ENCODE results near the gene CATSPERD.
A peak's percentile ranks its signal among the peaks of the same experiment; 100 is the strongest.

DNA sequence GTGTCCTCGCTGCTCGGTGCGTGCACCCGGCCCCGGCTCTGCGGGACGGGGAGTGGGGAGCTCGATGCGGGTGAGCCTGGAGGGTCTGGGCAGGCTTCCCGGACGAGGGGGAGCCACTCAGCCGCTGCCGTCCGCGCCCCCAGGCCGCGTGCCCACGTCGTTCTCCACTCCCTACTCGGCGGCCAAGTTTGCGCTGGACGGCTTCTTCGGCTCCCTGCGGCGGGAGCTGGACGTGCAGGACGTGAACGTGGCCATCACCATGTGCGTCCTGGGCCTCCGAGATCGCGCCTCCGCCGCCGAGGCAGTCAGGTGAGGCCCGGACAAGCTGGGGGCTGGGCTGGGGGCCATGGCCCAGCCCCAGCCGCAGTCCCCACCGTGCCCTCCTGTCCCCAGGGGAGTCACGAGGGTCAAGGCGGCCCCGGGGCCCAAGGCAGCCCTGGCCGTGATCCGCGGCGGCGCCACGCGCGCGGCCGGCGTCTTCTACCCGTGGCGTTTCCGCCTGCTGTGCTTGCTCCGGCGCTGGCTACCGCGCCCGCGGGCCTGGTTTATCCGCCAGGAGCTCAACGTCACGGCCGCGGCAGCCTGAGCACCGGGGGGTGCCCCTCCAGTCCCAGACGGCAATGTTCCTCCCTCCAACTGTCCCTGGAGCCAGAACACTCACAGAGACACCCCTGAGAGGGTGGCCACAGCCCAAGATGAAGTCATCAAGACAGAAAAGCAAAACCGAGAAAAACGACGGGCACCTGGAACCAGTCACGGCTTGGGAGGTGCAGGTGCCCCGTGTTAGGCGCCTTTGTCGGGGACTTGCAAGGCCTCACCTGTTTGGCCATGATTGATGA, 32.9 kb upstream of the CATSPERD start:
- TF ChIP-seq, protein P1, sequence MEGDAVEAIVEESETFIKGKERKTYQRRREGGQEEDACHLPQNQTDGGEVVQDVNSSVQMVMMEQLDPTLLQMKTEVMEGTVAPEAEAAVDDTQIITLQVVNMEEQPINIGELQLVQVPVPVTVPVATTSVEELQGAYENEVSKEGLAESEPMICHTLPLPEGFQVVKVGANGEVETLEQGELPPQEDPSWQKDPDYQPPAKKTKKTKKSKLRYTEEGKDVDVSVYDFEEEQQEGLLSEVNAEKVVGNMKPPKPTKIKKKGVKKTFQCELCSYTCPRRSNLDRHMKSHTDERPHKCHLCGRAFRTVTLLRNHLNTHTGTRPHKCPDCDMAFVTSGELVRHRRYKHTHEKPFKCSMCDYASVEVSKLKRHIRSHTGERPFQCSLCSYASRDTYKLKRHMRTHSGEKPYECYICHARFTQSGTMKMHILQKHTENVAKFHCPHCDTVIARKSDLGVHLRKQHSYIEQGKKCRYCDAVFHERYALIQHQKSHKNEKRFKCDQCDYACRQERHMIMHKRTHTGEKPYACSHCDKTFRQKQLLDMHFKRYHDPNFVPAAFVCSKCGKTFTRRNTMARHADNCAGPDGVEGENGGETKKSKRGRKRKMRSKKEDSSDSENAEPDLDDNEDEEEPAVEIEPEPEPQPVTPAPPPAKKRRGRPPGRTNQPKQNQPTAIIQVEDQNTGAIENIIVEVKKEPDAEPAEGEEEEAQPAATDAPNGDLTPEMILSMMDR (IDR thresholded peaks at IDR 0.05): no peak; the same call in none of the 2 replicates
- TF ChIP-seq NR2C2 (CRISPR knock-in tag; IDR thresholded peaks at IDR 0.05) (no peak), TCF7 (CRISPR knock-in tag; IDR thresholded peaks at IDR 0.05; ENCODE audit: low read depth) (no peak), JUN (CRISPR knock-in tag; IDR thresholded peaks at IDR 0.05) (no peak), SMAD3 (CRISPR knock-in tag; IDR thresholded peaks at IDR 0.05; ENCODE audit: borderline replicate concordance) (no peak), CREB1 (CRISPR knock-in tag; IDR thresholded peaks at IDR 0.05) (0 out of 2 replicates have a peak, but pooled peaks have one; percentile 24), MXD4 (CRISPR knock-in tag; IDR thresholded peaks at IDR 0.05; ENCODE audit: borderline replicate concordance) (no peak), SMAD4 (CRISPR knock-in tag; IDR thresholded peaks at IDR 0.05) (no peak), ZNF121 (CRISPR knock-in tag; IDR thresholded peaks at IDR 0.05) (no peak)
- TF ChIP-seq, protein P2, sequence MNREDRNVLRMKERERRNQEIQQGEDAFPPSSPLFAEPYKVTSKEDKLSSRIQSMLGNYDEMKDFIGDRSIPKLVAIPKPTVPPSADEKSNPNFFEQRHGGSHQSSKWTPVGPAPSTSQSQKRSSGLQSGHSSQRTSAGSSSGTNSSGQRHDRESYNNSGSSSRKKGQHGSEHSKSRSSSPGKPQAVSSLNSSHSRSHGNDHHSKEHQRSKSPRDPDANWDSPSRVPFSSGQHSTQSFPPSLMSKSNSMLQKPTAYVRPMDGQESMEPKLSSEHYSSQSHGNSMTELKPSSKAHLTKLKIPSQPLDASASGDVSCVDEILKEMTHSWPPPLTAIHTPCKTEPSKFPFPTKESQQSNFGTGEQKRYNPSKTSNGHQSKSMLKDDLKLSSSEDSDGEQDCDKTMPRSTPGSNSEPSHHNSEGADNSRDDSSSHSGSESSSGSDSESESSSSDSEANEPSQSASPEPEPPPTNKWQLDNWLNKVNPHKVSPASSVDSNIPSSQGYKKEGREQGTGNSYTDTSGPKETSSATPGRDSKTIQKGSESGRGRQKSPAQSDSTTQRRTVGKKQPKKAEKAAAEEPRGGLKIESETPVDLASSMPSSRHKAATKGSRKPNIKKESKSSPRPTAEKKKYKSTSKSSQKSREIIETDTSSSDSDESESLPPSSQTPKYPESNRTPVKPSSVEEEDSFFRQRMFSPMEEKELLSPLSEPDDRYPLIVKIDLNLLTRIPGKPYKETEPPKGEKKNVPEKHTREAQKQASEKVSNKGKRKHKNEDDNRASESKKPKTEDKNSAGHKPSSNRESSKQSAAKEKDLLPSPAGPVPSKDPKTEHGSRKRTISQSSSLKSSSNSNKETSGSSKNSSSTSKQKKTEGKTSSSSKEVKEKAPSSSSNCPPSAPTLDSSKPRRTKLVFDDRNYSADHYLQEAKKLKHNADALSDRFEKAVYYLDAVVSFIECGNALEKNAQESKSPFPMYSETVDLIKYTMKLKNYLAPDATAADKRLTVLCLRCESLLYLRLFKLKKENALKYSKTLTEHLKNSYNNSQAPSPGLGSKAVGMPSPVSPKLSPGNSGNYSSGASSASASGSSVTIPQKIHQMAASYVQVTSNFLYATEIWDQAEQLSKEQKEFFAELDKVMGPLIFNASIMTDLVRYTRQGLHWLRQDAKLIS (CRISPR knock-in tag; IDR thresholded peaks at IDR 0.05; ENCODE audit: borderline replicate concordance): no peak
- TF ChIP-seq, protein P3, sequence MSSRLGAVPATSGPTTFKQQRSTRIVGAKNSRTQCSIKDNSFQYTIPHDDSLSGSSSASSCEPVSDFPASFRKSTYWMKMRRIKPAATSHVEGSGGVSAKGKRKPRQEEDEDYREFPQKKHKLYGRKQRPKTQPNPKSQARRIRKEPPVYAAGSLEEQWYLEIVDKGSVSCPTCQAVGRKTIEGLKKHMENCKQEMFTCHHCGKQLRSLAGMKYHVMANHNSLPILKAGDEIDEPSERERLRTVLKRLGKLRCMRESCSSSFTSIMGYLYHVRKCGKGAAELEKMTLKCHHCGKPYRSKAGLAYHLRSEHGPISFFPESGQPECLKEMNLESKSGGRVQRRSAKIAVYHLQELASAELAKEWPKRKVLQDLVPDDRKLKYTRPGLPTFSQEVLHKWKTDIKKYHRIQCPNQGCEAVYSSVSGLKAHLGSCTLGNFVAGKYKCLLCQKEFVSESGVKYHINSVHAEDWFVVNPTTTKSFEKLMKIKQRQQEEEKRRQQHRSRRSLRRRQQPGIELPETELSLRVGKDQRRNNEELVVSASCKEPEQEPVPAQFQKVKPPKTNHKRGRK (CRISPR knock-in tag; IDR thresholded peaks at IDR 0.05; ENCODE audit: borderline replicate concordance): no peak
- TF ChIP-seq, protein P4, sequence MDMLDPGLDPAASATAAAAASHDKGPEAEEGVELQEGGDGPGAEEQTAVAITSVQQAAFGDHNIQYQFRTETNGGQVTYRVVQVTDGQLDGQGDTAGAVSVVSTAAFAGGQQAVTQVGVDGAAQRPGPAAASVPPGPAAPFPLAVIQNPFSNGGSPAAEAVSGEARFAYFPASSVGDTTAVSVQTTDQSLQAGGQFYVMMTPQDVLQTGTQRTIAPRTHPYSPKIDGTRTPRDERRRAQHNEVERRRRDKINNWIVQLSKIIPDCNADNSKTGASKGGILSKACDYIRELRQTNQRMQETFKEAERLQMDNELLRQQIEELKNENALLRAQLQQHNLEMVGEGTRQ (CRISPR knock-in tag; IDR thresholded peaks at IDR 0.05): no peak
